IPS DF 4.7 (cell line): ENCODE results near the gene CCDC51.
"Not testable (repeated sequence)": the region's sequence is repeated elsewhere in the genome, so short reads cannot be mapped to it uniquely, and the experiment has no call there.

Experiments used
- DNase-seq: peaks from one replicate; pipeline ENCODE4 v3.0.0-alpha.2; 2013; ENCODE audit warnings: low spot score; ENCODE audit errors: extremely low read depth

CCDC51 gene

GRCh38 chr3:48465531-48466378, 25.8 kb upstream of the CCDC51 start:
- DNase-seq: peak; percentile 97

GRCh38 chr3:48465237-48465530, 25.3 kb upstream of the CCDC51 start:
- no peak for DNase-seq

GRCh38 chr3:48464713-48465221, 24.8 kb upstream of the CCDC51 start:
- DNase-seq: no peak

- DNase-seq: no peak
Measured at GRCh38 chr3:48463703-48464102, 23.8 kb upstream of the CCDC51 start.

GRCh38 chr3:48461767-48462166, 21.8 kb upstream of the CCDC51 start:
- not testable (repeated sequence) for DNase-seq

- DNase-seq: no peak
Measured at GRCh38 chr3:48460517-48460902, 20.6 kb upstream of the CCDC51 start.

GRCh38 chr3:48459773-48460516, 20.0 kb upstream of the CCDC51 start:
- no peak for DNase-seq

- DNase-seq: no peak
Measured at GRCh38 chr3:48459331-48459730, 19.4 kb upstream of the CCDC51 start.

- DNase-seq: no peak
Measured at GRCh38 chr3:48456456-48456855, 16.5 kb upstream of the CCDC51 start.

GRCh38 chr3:48451270-48451669, 11.4 kb upstream of the CCDC51 start:
- DNase-seq: no peak

GRCh38 chr3:48446425-48447193, 6.7 kb upstream of the CCDC51 start, which contains the start of gene ATRIP:
Gene ATRIP, plus strand, starts transcription at chr3:48446737. Its CDS starts 109 bp downstream, at chr3:48446846.
- DNase-seq: no peak

GRCh38 chr3:48446043-48446424, 6.1 kb upstream of the CCDC51 start:
- DNase-seq: no peak

- no peak for DNase-seq
Measured at GRCh38 chr3:48445277-48445882, 5.5 kb upstream of the CCDC51 start.

GRCh38 chr3:48441940-48442339, 2.0 kb upstream of the CCDC51 start:
- DNase-seq: no peak

- no peak for DNase-seq
Measured at GRCh38 chr3:48440590-48440958, 655 bp upstream of the CCDC51 start.

- DNase-seq: no peak
Measured at GRCh38 chr3:48437812-48438211, 2.1 kb downstream of the CCDC51 start.

- no peak for DNase-seq
Measured at GRCh38 chr3:48436855-48437254, 3.1 kb downstream of the CCDC51 start.

GRCh38 chr3:48436477-48436787, 3.5 kb downstream of the CCDC51 start:
- no peak for DNase-seq

GRCh38 chr3:48435774-48436476, 4.0 kb downstream of the CCDC51 start:
- DNase-seq: peak; percentile 90

GRCh38 chr3:48435223-48435595, 4.7 kb downstream of the CCDC51 start:
- no peak for DNase-seq

GRCh38 chr3:48434591-48435222, 5.2 kb downstream of the CCDC51 start:
- no peak for DNase-seq
